K562 (cell line): ENCODE results near the gene TANK.

ENCODE experiments used
- BCLAF1 ChIP-seq, 2 experiments: fragments of 450-650 bp in 1 of 2; IDR thresholded peaks; 2 replicates each; pipeline ENCODE4 v1.6.1; 2011 to 2017; ENCODE audit warnings: low read depth in 2 of 2, antibody characterized with exemption in 1 of 2, borderline replicate concordance in 1 of 2, low read length in 1 of 2, mild to moderate bottlenecking in 1 of 2, mixed read lengths in 1 of 2; ENCODE audit not compliant: control insufficient read depth in 1 of 2
- CTCF ChIP-seq, 3 experiments: IDR thresholded peaks in 2 of 3; conservative IDR thresholded peaks in 1 of 3; 2 replicates each; pipeline ENCODE4 v1.5.1; 2011 to 2012; ENCODE audit warnings: low read length in 3 of 3, mild to moderate bottlenecking in 3 of 3, control low read depth in 2 of 3, improper control_type of control experiment in 1 of 3, inconsistent platforms in 1 of 3, low read depth in 1 of 3, mixed read lengths in 1 of 3, moderate library complexity in 1 of 3; ENCODE audit not compliant: insufficient read depth in 2 of 3
- EP300 ChIP-seq: IDR thresholded peaks from 2 replicates; pipeline ENCODE4 v1.6.1; 2012; ENCODE audit warnings: low read length, improper control_type of control experiment
- EZH2 ChIP-seq: IDR thresholded peaks from 2 replicates; pipeline ENCODE4 v1.6.1; 2012; ENCODE audit warnings: low read depth, mild to moderate bottlenecking, inconsistent platforms, low read length, borderline replicate concordance
- HDAC8 ChIP-seq: fragments of 450-650 bp; IDR thresholded peaks from 2 replicates; pipeline ENCODE4 v1.6.1; 2016; ENCODE audit warnings: mild to moderate bottlenecking, missing genetic modification characterization, moderate library complexity, missing compliant biosample characterization
- NFRKB ChIP-seq: fragments of 450-650 bp; IDR thresholded peaks from 2 replicates; pipeline ENCODE4 v1.6.1; 2016; ENCODE audit warnings: low read depth
- NONO ChIP-seq, 2 experiments: fragments of 200-400 bp in 1 of 2; fragments of 450-650 bp in 1 of 2; formaldehyde crosslinking in 1 of 2; IDR thresholded peaks; 2 replicates each; pipeline ENCODE4 v1.6.1; 2017; ENCODE audit warnings: low read depth in 2 of 2, mild to moderate bottlenecking in 2 of 2, moderate library complexity in 2 of 2, low read length in 1 of 2
- PCBP2 ChIP-seq: fragments of 200-400 bp; formaldehyde crosslinking; IDR thresholded peaks from 2 replicates; pipeline ENCODE4 v1.6.1; 2018; ENCODE audit warnings: low read length, low read depth, mild to moderate bottlenecking, moderate library complexity; ENCODE audit not compliant: poor library complexity, severe bottlenecking
- POLR2A ChIP-seq: fragments of 450-650 bp; conservative IDR thresholded peaks from 2 replicates; pipeline ENCODE4 v1.6.1; 2016
- POLR2AphosphoS5 ChIP-seq: IDR thresholded peaks from 2 replicates; pipeline ENCODE4 v1.6.1; 2011; ENCODE audit warnings: mild to moderate bottlenecking, low read depth, low read length, moderate library complexity; ENCODE audit not compliant: control insufficient read depth, insufficient read depth
- PREB ChIP-seq: sonication (generic); formaldehyde crosslinking; IDR thresholded peaks from 2 replicates; pipeline ENCODE4 v1.8.1; 2023; ENCODE audit warnings: mild to moderate bottlenecking, missing genetic modification reagents
- SIN3A ChIP-seq, 2 experiments: fragments of 150-350 bp in 1 of 2; IDR thresholded peaks; 2 replicates each; pipeline ENCODE4 v1.6.1; 2011 to 2016; ENCODE audit warnings: borderline replicate concordance in 2 of 2, low read depth in 2 of 2, low read length in 2 of 2, mild to moderate bottlenecking in 2 of 2, moderate library complexity in 2 of 2; ENCODE audit not compliant: control insufficient read depth in 1 of 2
- YY1 ChIP-seq, 3 experiments: IDR thresholded peaks; 2 replicates each; pipeline ENCODE4 v1.6.1; 2011; ENCODE audit warnings: low read length in 2 of 3, mild to moderate bottlenecking in 2 of 3, moderate library complexity in 2 of 3, borderline replicate concordance in 1 of 3, control low read depth in 1 of 3, low read depth in 1 of 3; ENCODE audit not compliant: insufficient read depth in 3 of 3, insufficient replicate concordance in 2 of 3, control insufficient read depth in 1 of 3, insufficient read length in 1 of 3; ENCODE audit errors: extremely low read depth in 1 of 3
- ZNF274 ChIP-seq: IDR thresholded peaks from 2 replicates; pipeline ENCODE4 v1.6.1; 2011; ENCODE audit warnings: low read depth, mild to moderate bottlenecking, low read length, moderate library complexity, borderline replicate concordance

- TF ChIP-seq NFRKB (no peak), YY1 (IDR thresholded peaks at IDR 0.05; ENCODE audit: borderline replicate concordance in 1 of 3, control insufficient read depth in 1 of 3, extremely low read depth in 1 of 3, insufficient read depth in 3 of 3, insufficient read length in 1 of 3, insufficient replicate concordance in 2 of 3, low read depth in 1 of 3, low read length in 2 of 3) (no peak), HDAC8 (no peak), PREB (no peak), CTCF (IDR thresholded peaks at IDR 0.05 in 2 of 3, conservative IDR thresholded peaks at IDR 0.05 in 1 of 3; ENCODE audit: insufficient read depth in 2 of 3, low read depth in 1 of 3, low read length in 3 of 3) (no peak), BCLAF1 (IDR thresholded peaks at IDR 0.05; ENCODE audit: borderline replicate concordance in 1 of 2, control insufficient read depth in 1 of 2, low read depth in 2 of 2, low read length in 1 of 2) (no peak), PCBP2 (no peak), NONO (IDR thresholded peaks at IDR 0.05; ENCODE audit: low read depth in 2 of 2, low read length in 1 of 2) (no peak), EZH2 (no peak), POLR2AphosphoS5 (no peak), POLR2A (no peak), SIN3A (IDR thresholded peaks at IDR 0.05; ENCODE audit: borderline replicate concordance in 2 of 2, control insufficient read depth in 1 of 2, low read depth in 2 of 2, low read length in 2 of 2) (no peak), EP300 (no peak), ZNF274 (no peak)
Observed at GRCh38 chr2:161138429-161138828, 21.8 kb upstream of the TANK start.
